Measurements from ENCODE around the gene ERC2.

Gene ERC2

GRCh38 chr3:55537563-55537962, 930.7 kb downstream of the ERC2 start:
- no peak for TF ChIP-seq MAX (IDR thresholded peaks at IDR 0.05; ENCODE audit: low read depth, low read length)
- no peak for TF ChIP-seq CTCF (IDR thresholded peaks at IDR 0.05; ENCODE audit: low read depth, low read length)
- no peak for TF ChIP-seq POLR2A (IDR thresholded peaks at IDR 0.05; ENCODE audit: extremely low read depth, insufficient read length)
- TF ChIP-seq MYC (IDR thresholded peaks at IDR 0.05; ENCODE audit: low read depth, low read length), result no peak
- DNase-seq (ENCODE audit: low read depth), result no peak
- no peak overlapping the region for H3K4me3 ChIP-seq (ENCODE audit: low read depth, low read length)

- TF ChIP-seq MYC (IDR thresholded peaks at IDR 0.05; ENCODE audit: low read depth, low read length) (no peak), CTCF (IDR thresholded peaks at IDR 0.05; ENCODE audit: low read depth, low read length) (no peak), MAX (IDR thresholded peaks at IDR 0.05; ENCODE audit: low read depth, low read length) (no peak), POLR2A (IDR thresholded peaks at IDR 0.05; ENCODE audit: extremely low read depth, insufficient read length) (no peak)
- H3K4me3 ChIP-seq (ENCODE audit: low read depth, low read length), result no peak overlapping the region
- DNase-seq (ENCODE audit: low read depth), result no peak
Measured at GRCh38 chr3:55537129-55537528, 931.1 kb downstream of the ERC2 start.

GRCh38 chr3:55534876-55535275, 933.4 kb downstream of the ERC2 start:
- TF ChIP-seq MYC (IDR thresholded peaks at IDR 0.05; ENCODE audit: low read depth, low read length) (no peak), CTCF (IDR thresholded peaks at IDR 0.05; ENCODE audit: low read depth, low read length) (no peak), MAX (IDR thresholded peaks at IDR 0.05; ENCODE audit: low read depth, low read length) (no peak), POLR2A (IDR thresholded peaks at IDR 0.05; ENCODE audit: extremely low read depth, insufficient read length) (no peak)
- H3K4me3 ChIP-seq (ENCODE audit: low read depth, low read length), result no peak overlapping the region
- no peak for DNase-seq (ENCODE audit: low read depth)

- H3K4me3 ChIP-seq (ENCODE audit: low read depth, low read length), result no peak overlapping the region
- no peak for TF ChIP-seq MYC (IDR thresholded peaks at IDR 0.05; ENCODE audit: low read depth, low read length)
- TF ChIP-seq MAX (IDR thresholded peaks at IDR 0.05; ENCODE audit: low read depth, low read length), result no peak
- no peak for TF ChIP-seq POLR2A (IDR thresholded peaks at IDR 0.05; ENCODE audit: extremely low read depth, insufficient read length)
- TF ChIP-seq CTCF (IDR thresholded peaks at IDR 0.05; ENCODE audit: low read depth, low read length), result no peak
- no peak for DNase-seq (ENCODE audit: low read depth)
Measured at GRCh38 chr3:55532806-55533205, 935.5 kb downstream of the ERC2 start.

GRCh38 chr3:55531321-55531720, 936.9 kb downstream of the ERC2 start:
- TF ChIP-seq CTCF (IDR thresholded peaks at IDR 0.05; ENCODE audit: low read depth, low read length) (no peak), MYC (IDR thresholded peaks at IDR 0.05; ENCODE audit: low read depth, low read length) (no peak), MAX (IDR thresholded peaks at IDR 0.05; ENCODE audit: low read depth, low read length) (no peak), POLR2A (IDR thresholded peaks at IDR 0.05; ENCODE audit: extremely low read depth, insufficient read length) (no peak)
- H3K4me3 ChIP-seq (ENCODE audit: low read depth, low read length), result no peak overlapping the region
- no peak for DNase-seq (ENCODE audit: low read depth)

- no peak for TF ChIP-seq MAX (IDR thresholded peaks at IDR 0.05; ENCODE audit: low read depth, low read length)
- DNase-seq (ENCODE audit: low read depth), result no peak
- no peak overlapping the region for H3K4me3 ChIP-seq (ENCODE audit: low read depth, low read length)
Measured at GRCh38 chr3:55527361-55527760, 940.9 kb downstream of the ERC2 start.

Measured in NB4 (cell line).